ENCODE results near the gene PTEN. TPM values are rescaled to one million over a fixed set of nuclear protein-coding genes. Genes with fewer than 3 reads are reported as not detected.

Gene PTEN
- total and polyA plus RNA-seq, 11 donors = 20.1 to 77.7 (median 60.0) TPM

- H3K36me3 ChIP-seq = no peaks in the 10 kb centered on the region
- DNase-seq (no peak), ATAC-seq (no peak)
- no peak overlapping the region for H3K4me3 ChIP-seq
- H3K9me3 ChIP-seq = peaks cover 0 to 4% (median 0%) of the 10 kb centered on the region in 12 donors
- H3K27me3 ChIP-seq = no peaks in the 10 kb centered on the region
- intact Hi-C loops (cut with DNase I) = no loop called here
- H3K27ac ChIP-seq = peak overlapping the region in 2 of 12 donors; percentile 20 to 50
- TF ChIP-seq CTCF (IDR thresholded peaks at IDR 0.05) (no peak), POLR2A (IDR thresholded peaks at IDR 0.05) (no peak)
- H3K4me1 ChIP-seq = peaks cover 0 to 5% (median 0%) of the 10 kb centered on the region in 12 donors
- 71 to 85% (median 76%) methylated on average over 1 of the region's 1 CpG for WGBS, 4 donors
Observed at GRCh38 chr10:88004451-88004850, 141.0 kb downstream of the PTEN start.

GRCh38 chr10:88006261-88006660 is 142.8 kb downstream of the PTEN start:
- Histone ChIP-seq H3K36me3 (no peaks in the 10 kb centered on the region), H3K4me3 (no peak overlapping the region), H3K27ac (no peak overlapping the region), H3K27me3 (no peaks in the 10 kb centered on the region), H3K9me3 (peaks cover 0 to 5% (median 0%) of the 10 kb centered on the region in 12 donors), H3K4me1 (peaks cover 0 to 5% (median 0%) of the 10 kb centered on the region in 12 donors)
- intact Hi-C loops (cut with DNase I) = no loop called here
- DNase-seq (no peak), ATAC-seq (no peak)
- 94 to 97% (median 94%) methylated on average over 6 of the region's 6 CpGs for WGBS, 4 donors
- TF ChIP-seq POLR2A (IDR thresholded peaks at IDR 0.05) (no peak), CTCF (IDR thresholded peaks at IDR 0.05) (no peak)

GRCh38 chr10:88008866-88009470 is 145.5 kb downstream of the PTEN start:
- TF ChIP-seq CTCF (IDR thresholded peaks at IDR 0.05) = no peak
- no peak for TF ChIP-seq POLR2A (IDR thresholded peaks at IDR 0.05)
- ATAC-seq (no peak), DNase-seq (no peak)
- Histone ChIP-seq H3K9me3 (peaks cover 0 to 6% (median 0%) of the 10 kb centered on the region in 12 donors), H3K4me1 (peaks cover 0 to 16% (median 1%) of the 10 kb centered on the region in 12 donors), H3K27ac (no peak overlapping the region), H3K27me3 (no peaks in the 10 kb centered on the region), H3K4me3 (no peak overlapping the region), H3K36me3 (no peaks in the 10 kb centered on the region)
- 88 to 100% (median 90%) methylated on average over 1 of the region's 1 CpG for WGBS, 4 donors
- intact Hi-C loops (cut with DNase I) = no loop called here

GRCh38 chr10:88012641-88013040 is 149.2 kb downstream of the PTEN start:
- peaks cover 0 to 6% (median 0%) of the 10 kb centered on the region in 12 donors for H3K9me3 ChIP-seq
- TF ChIP-seq POLR2A (IDR thresholded peaks at IDR 0.05) (no peak), CTCF (IDR thresholded peaks at IDR 0.05) (no peak)
- no peaks in the 10 kb centered on the region for H3K36me3 ChIP-seq
- ATAC-seq = peak; percentile 47 to 91 (median 80)
- peak overlapping the region in 4 of 12 donors; percentile 13 to 51 (median 30) for H3K27ac ChIP-seq
- no peaks in the 10 kb centered on the region for H3K27me3 ChIP-seq
- intact Hi-C loops (cut with DNase I) = no loop called here
- no peak for DNase-seq
- 42 to 52% (median 42%) methylated on average over 4 of the region's 4 CpGs for WGBS, 4 donors
- peaks cover 0 to 16% (median 1%) of the 10 kb centered on the region in 12 donors for H3K4me1 ChIP-seq
- H3K4me3 ChIP-seq = no peak overlapping the region

Data from heart left ventricle (tissue), 16 donors.